NCI-H1048 (cell line): ENCODE results near the gene UTF1.

Source experiments
- DNase-seq: peaks from one replicate; lab custom pipeline; 2025; lab: John Stamatoyannopoulos, UW

Gene UTF1

GRCh38 chr10:133196936-133197758 lies 32.9 kb upstream of the UTF1 start:
- DNase-seq: no peak

- no peak for DNase-seq
Measured at GRCh38 chr10:133197786-133198185, 32.2 kb upstream of the UTF1 start.

GRCh38 chr10:133198206-133198605 lies 31.8 kb upstream of the UTF1 start:
- DNase-seq: no peak

GRCh38 chr10:133198621-133199487 lies 31.2 kb upstream of the UTF1 start:
- no peak for DNase-seq

- no peak for DNase-seq
Measured at GRCh38 chr10:133199488-133199885, 30.5 kb upstream of the UTF1 start.

- DNase-seq: no peak
Measured at GRCh38 chr10:133199992-133200611, 29.9 kb upstream of the UTF1 start.

- DNase-seq: no peak
Measured at GRCh38 chr10:133200621-133201031, 29.4 kb upstream of the UTF1 start.

- DNase-seq: no peak
Measured at GRCh38 chr10:133201151-133201947, 28.7 kb upstream of the UTF1 start.

- no peak for DNase-seq
Measured at GRCh38 chr10:133201948-133202725, 27.9 kb upstream of the UTF1 start.

GRCh38 chr10:133202778-133203651 lies 27.0 kb upstream of the UTF1 start:
- DNase-seq: no peak

- no peak for DNase-seq
Measured at GRCh38 chr10:133203652-133204195, 26.3 kb upstream of the UTF1 start.

GRCh38 chr10:133204226-133205015 lies 25.6 kb upstream of the UTF1 start:
- DNase-seq: no peak

GRCh38 chr10:133205146-133205545 lies 24.9 kb upstream of the UTF1 start:
- DNase-seq: no peak

GRCh38 chr10:133206356-133207040 lies 23.5 kb upstream of the UTF1 start:
- DNase-seq: no peak

- no peak for DNase-seq
Measured at GRCh38 chr10:133207041-133207600, 22.9 kb upstream of the UTF1 start.

- no peak for DNase-seq
Measured at GRCh38 chr10:133207627-133208026, 22.4 kb upstream of the UTF1 start.

GRCh38 chr10:133208466-133208865 lies 21.6 kb upstream of the UTF1 start:
- no peak for DNase-seq

- DNase-seq: no peak
Measured at GRCh38 chr10:133209117-133209516, 20.9 kb upstream of the UTF1 start.
